Activated CD4-positive, CD25-positive, alpha-beta regulatory T cell treated with anti-CD3 and anti-CD28 coated beads, Interleukin-2, amount 50 U/mL, for 24 hours (primary cell): ENCODE results near the gene INO80E.
A peak's percentile ranks its signal among the peaks of the same experiment; 100 is the strongest.
"Not testable (repeated sequence)": the region's sequence is repeated elsewhere in the genome, so short reads cannot be mapped to it uniquely, and the experiment has no call there.

Experiments
- ATAC-seq, 2 donors: fragments of 150-1000 bp; cut with Tn5 transposase; one replicate each; pipeline ENCODE4 v1.10.0; 2021; ENCODE audit warnings: mild to moderate bottlenecking in 1 of 2, moderate library complexity in 1 of 2

The INO80E gene

GRCh38 chr16:30010844-30011713 is 15.0 kb downstream of the INO80E start, which contains the start of gene DOC2A:
Gene DOC2A, minus strand, starts transcription at chr16:30011027. Its CDS starts 805 bp downstream, at chr16:30010222.
- ATAC-seq: peak; percentile 47 to 62

- ATAC-seq: no peak
Observed at GRCh38 chr16:30011714-30012504, 15.9 kb downstream of the INO80E start.

- not testable (repeated sequence) for ATAC-seq
Observed at GRCh38 chr16:30012598-30012997, 16.6 kb downstream of the INO80E start.

- ATAC-seq: not testable (repeated sequence)
Observed at GRCh38 chr16:30015450-30015849, 19.4 kb downstream of the INO80E start.

GRCh38 chr16:30016555-30017276 is 20.7 kb downstream of the INO80E start:
- ATAC-seq: no peak

GRCh38 chr16:30017277-30017656 is 21.2 kb downstream of the INO80E start:
- ATAC-seq: no peak

GRCh38 chr16:30017937-30018336 is 21.9 kb downstream of the INO80E start:
- not testable (repeated sequence) for ATAC-seq

- peak; percentile 22 to 27 for ATAC-seq
Observed at GRCh38 chr16:30018731-30019158, 22.7 kb downstream of the INO80E start.

GRCh38 chr16:30022887-30023286 is 26.8 kb downstream of the INO80E start, which contains the start of gene C16orf92:
Gene C16orf92, plus strand, starts transcription at chr16:30023198. Its CDS starts 143 bp downstream, at chr16:30023341.
- no peak for ATAC-seq

GRCh38 chr16:30023586-30023985 is 27.5 kb downstream of the INO80E start:
- ATAC-seq: no peak

GRCh38 chr16:30024451-30024850 is 28.4 kb downstream of the INO80E start:
- ATAC-seq: no peak

GRCh38 chr16:30025156-30025555 is 29.1 kb downstream of the INO80E start:
- no peak for ATAC-seq

- ATAC-seq: no peak
Observed at GRCh38 chr16:30025574-30025973, 29.5 kb downstream of the INO80E start.

GRCh38 chr16:30026449-30026848 is 30.4 kb downstream of the INO80E start:
- ATAC-seq: no peak

GRCh38 chr16:30027588-30028437 is 31.8 kb downstream of the INO80E start:
- ATAC-seq: no peak

GRCh38 chr16:30028438-30029076 is 32.5 kb downstream of the INO80E start:
- no peak for ATAC-seq

- no peak for ATAC-seq
Observed at GRCh38 chr16:30030011-30030685, 34.1 kb downstream of the INO80E start.

- no peak for ATAC-seq
Observed at GRCh38 chr16:30030841-30031413, 34.9 kb downstream of the INO80E start, which contains the start of gene TLCD3B. Gene TLCD3B, minus strand, starts transcription at chr16:30031271. Its CDS starts 744 bp downstream, at chr16:30030527.

- ATAC-seq: no peak
Observed at GRCh38 chr16:30031477-30031918, 35.5 kb downstream of the INO80E start.
